Stimulated activated CD4-positive, alpha-beta T cell treated with anti-CD3 and anti-CD28 coated beads, Interleukin-15, amount 100 ng/mL, for 24 hours (primary cell): ENCODE data around the gene CYP24A1.

Experiments used
- DNase-seq: peaks from one replicate; pipeline ENCODE4 v3.0.0-alpha.2; 2020

CYP24A1 gene

GRCh38 chr20:54173653-54174456, at the start of gene CYP24A1:
TSS of gene CYP24A1 (minus strand) at chr20:54173986. CDS start at chr20:54173579, 407 bp downstream.
- DNase-seq = peak; percentile 40

GRCh38 chr20:54223285-54223684, 49.5 kb upstream of the CYP24A1 start:
- DNase-seq = no peak

GRCh38 chr20:54221996-54222890, 48.5 kb upstream of the CYP24A1 start:
- DNase-seq = no peak

GRCh38 chr20:54221353-54221752, 47.6 kb upstream of the CYP24A1 start:
- peak; percentile 27 for DNase-seq

GRCh38 chr20:54220722-54221121, 46.9 kb upstream of the CYP24A1 start:
- no peak for DNase-seq

- no peak for DNase-seq
These were observed 46.1 kb upstream of the CYP24A1 start for GRCh38 chr20:54219751-54220426.

GRCh38 chr20:54218470-54218869, 44.7 kb upstream of the CYP24A1 start:
- no peak for DNase-seq

- no peak for DNase-seq
These were observed 44.0 kb upstream of the CYP24A1 start for GRCh38 chr20:54217762-54218161.

- DNase-seq = no peak
These were observed 41.5 kb upstream of the CYP24A1 start for GRCh38 chr20:54215157-54215789.

GRCh38 chr20:54214566-54214965, 40.8 kb upstream of the CYP24A1 start:
- DNase-seq = no peak

- DNase-seq = no peak
These were observed 39.1 kb upstream of the CYP24A1 start for GRCh38 chr20:54212871-54213270.

- no peak for DNase-seq
These were observed 38.4 kb upstream of the CYP24A1 start for GRCh38 chr20:54212226-54212625.

- DNase-seq = no peak
These were observed 35.5 kb upstream of the CYP24A1 start for GRCh38 chr20:54209216-54209813.

- DNase-seq = no peak
These were observed 34.9 kb upstream of the CYP24A1 start for GRCh38 chr20:54208548-54209176.

GRCh38 chr20:54207743-54208547, 34.2 kb upstream of the CYP24A1 start, which contains the start of gene PFDN4:
TSS of gene PFDN4 (plus strand) at chr20:54208087. CDS start at chr20:54208101, 14 bp downstream.
- peak; percentile 87 for DNase-seq

GRCh38 chr20:54207053-54207742, 33.4 kb upstream of the CYP24A1 start:
- DNase-seq = no peak

- peak; percentile 49 for DNase-seq
These were observed 31.7 kb upstream of the CYP24A1 start for GRCh38 chr20:54205450-54205849.

- DNase-seq = no peak
These were observed 30.7 kb upstream of the CYP24A1 start for GRCh38 chr20:54204481-54204880.

GRCh38 chr20:54204063-54204462, 30.3 kb upstream of the CYP24A1 start:
- no peak for DNase-seq

GRCh38 chr20:54203281-54203680, 29.5 kb upstream of the CYP24A1 start:
- no peak for DNase-seq
